Adrenal gland (tissue), 12 donors: ENCODE measurements around the gene E2F4. TPM values are rescaled to one million over a fixed set of nuclear protein-coding genes. Genes with fewer than 3 reads are reported as not detected.

Experiments used
- DNase-seq, 7 donors: peaks; one replicate each; pipeline ENCODE4 v3.0.0-alpha.2; 2019 to 2020
- H3K27ac ChIP-seq, 5 donors: fragments of 200-600 bp; sonication (generic) in 4 of 5; 1 replicate in 3 of 5; 2 replicates in 2 of 5; pipeline versions ENCODE4 v1.5.1 to v1.8.0; 2016 to 2020; ENCODE audit warnings: mild to moderate bottlenecking in 1 of 5
- H3K27me3 ChIP-seq: fragments of 200-600 bp; 2 replicates; pipeline ENCODE4 v1.8.0; 2021
- H3K36me3 ChIP-seq, 2 donors: fragments of 200-600 bp; replicated peaks in 1 of 2; 1 replicate in 1 of 2; 2 replicates in 1 of 2; pipeline versions ENCODE4 v1.5.1 to v1.8.0; 2018 to 2022
- H3K4me1 ChIP-seq, 2 donors: fragments of 200-600 bp; replicated peaks in 1 of 2; 1 replicate in 1 of 2; 2 replicates in 1 of 2; pipeline versions ENCODE4 v1.5.1 to v1.8.0; 2018 to 2021
- H3K4me3 ChIP-seq, 4 donors: fragments of 200-600 bp; sonication (generic) in 3 of 4; one replicate each; pipeline ENCODE4 v1.5.1; 2016 to 2018
- H3K9me3 ChIP-seq, 3 donors: fragments of 200-600 bp; sonication (generic) in 1 of 3; replicated peaks in 1 of 3; 1 replicate in 2 of 3; 2 replicates in 1 of 3; pipeline versions ENCODE4 v1.5.1 to v1.8.0; 2016 to 2021
- CTCF ChIP-seq, 6 experiments: fragments of 450-650 bp in 4 of 6; fragments of 200-600 bp in 2 of 6; sonication (generic) in 1 of 6; IDR thresholded peaks; 1 replicate in 5 of 6; 2 replicates in 1 of 6; pipeline versions ENCODE4 v1.5.1 to v1.8.0; 2016 to 2021; ENCODE audit warnings: antibody characterized with exemption in 6 of 6, mild to moderate bottlenecking in 2 of 6, moderate library complexity in 1 of 6
- POLR2A ChIP-seq, 2 donors: fragments of 450-650 bp; IDR thresholded peaks; one replicate each; pipeline ENCODE4 v1.6.1; 2017; ENCODE audit warnings: antibody characterized with exemption in 2 of 2, mild to moderate bottlenecking in 2 of 2, moderate library complexity in 1 of 2
- WGBS, 4 donors: extraction: QIAGEN DNeasy Blood & Tissue Kit in 2 of 4; methylation state at CpG; one replicate each; pipeline versions ENCODE4 v1.1.5 to v1.1.7; 2013 to 2017; 5-methylcytosine and 5-hydroxymethylcytosine counted together
- intact Hi-C, 2 donors: fragments of 100-400 bp; cut with DNase I; formaldehyde crosslinking; loops; one replicate each; pipeline versions ENCODE4 v1.14.1 to v1.15.0; 2022 to 2023
- polyA plus RNA-seq, 3 donors: library from polyadenylated mRNA; stranded (reverse); fragments of 200-250 nt in 2 of 3; fragments of 350-450 nt in 1 of 3; fragmentation: Illumina TruSeq in 1 of 3; extraction: RNeasy Lipid Tissue Mini Kit (QIAGEN cat#74804) in 1 of 3; gene quantifications; one replicate each; pipeline ENCODE4 v1.2.3, GENCODE V29; 2013 to 2014
- total RNA-seq, 9 donors: library from RNA; depleted of rRNA in 4 of 9; stranded (reverse); fragments of >200 nt in 4 of 9; fragments of 120-200 nt in 1 of 9; fragmentation: NEBNext Ultra II Directional in 1 of 9; extraction: Animal tissue kit (Norgen Biotek cat#: 25700) in 1 of 9; gene quantifications; one replicate each; pipeline versions ENCODE4 v1.1.0 to v1.2.4, GENCODE V29; 2013 to 2023
- donor health status: healthy with polysubstance abuse.
- donor health status: Bipolar disorder and iron deficiency.
- donor health status: DM: yes; HTN: yes; CAD: no.
- donor health status: DM: no; HTN: no; CAD: no.
- donor health status: DM: no; HTN: no; CAD: no.
- donor health status: DM: yes; HTN: yes; CAD: no.

E2F4 gene
- total and polyA plus RNA-seq, 12 donors: 44.4 to 122 (median 69.1) TPM

GRCh38 chr16:67209565-67209964 lies 17.6 kb downstream of the E2F4 start:
- intact Hi-C loops: no loop called here
- no peaks in the 10 kb centered on the region for H3K27me3 ChIP-seq

GRCh38 chr16:67210069-67210937 lies 18.3 kb downstream of the E2F4 start:
- no peak for TF ChIP-seq POLR2A (IDR thresholded peaks at IDR 0.05)
- no peak for TF ChIP-seq CTCF (IDR thresholded peaks at IDR 0.05)
- H3K27me3 ChIP-seq: no peaks in the 10 kb centered on the region
- H3K4me1 ChIP-seq: peaks cover 11 to 21% of the 10 kb centered on the region in 2 donors
- no peaks in the 10 kb centered on the region for H3K9me3 ChIP-seq
- H3K27ac ChIP-seq: no peak overlapping the region
- 88 to 95% (median 89%) methylated on average over 11 to 25 of the region's 25 CpGs for WGBS, 4 donors
- peak in 1 of 7 donors; percentile 17 for DNase-seq
- no peak overlapping the region for H3K4me3 ChIP-seq
- intact Hi-C loops: no loop called here
- H3K36me3 ChIP-seq: no peaks in the 10 kb centered on the region

More at GRCh38 chr16:67209565-67209964, 17.6 kb downstream of the E2F4 start:
- Histone ChIP-seq H3K4me3 (no peak overlapping the region), H3K27ac (no peak overlapping the region), H3K4me1 (peaks cover 11 to 21% of the 10 kb centered on the region in 2 donors), H3K9me3 (no peaks in the 10 kb centered on the region), H3K36me3 (no peaks in the 10 kb centered on the region)
- no peak for TF ChIP-seq POLR2A (IDR thresholded peaks at IDR 0.05)
- TF ChIP-seq CTCF (IDR thresholded peaks at IDR 0.05): no peak
- DNase-seq: no peak
- 74 to 88% (median 79%) methylated on average over 8 of the region's 8 CpGs for WGBS, 4 donors

GRCh38 chr16:67211674-67212073 lies 19.7 kb downstream of the E2F4 start:
- DNase-seq: no peak
- TF ChIP-seq POLR2A (IDR thresholded peaks at IDR 0.05) (no peak), CTCF (IDR thresholded peaks at IDR 0.05) (no peak)
- 85 to 94% (median 88%) methylated on average over 7 of the region's 7 CpGs for WGBS, 4 donors
- H3K36me3 ChIP-seq: no peaks in the 10 kb centered on the region
- no peak overlapping the region for H3K4me3 ChIP-seq
- H3K27me3 ChIP-seq: no peaks in the 10 kb centered on the region
- intact Hi-C loops: no loop called here
- H3K9me3 ChIP-seq: no peaks in the 10 kb centered on the region
- H3K4me1 ChIP-seq: peaks cover 11 to 24% of the 10 kb centered on the region in 2 donors
- H3K27ac ChIP-seq: no peak overlapping the region

- no peaks in the 10 kb centered on the region for H3K36me3 ChIP-seq
- no peak for DNase-seq
- H3K9me3 ChIP-seq: no peaks in the 10 kb centered on the region
- peaks cover 5 to 25% of the 10 kb centered on the region in 2 donors for H3K4me1 ChIP-seq
- H3K4me3 ChIP-seq: no peak overlapping the region
- intact Hi-C loops: no loop called here
- TF ChIP-seq CTCF (IDR thresholded peaks at IDR 0.05): no peak
- no peaks in the 10 kb centered on the region for H3K27me3 ChIP-seq
- H3K27ac ChIP-seq: no peak overlapping the region
Observed at GRCh38 chr16:67212766-67213165, 20.8 kb downstream of the E2F4 start.
